MCF 10A (cell line): ENCODE measurements around the gene SLPI. TPM values are rescaled to one million over a fixed set of nuclear protein-coding genes. Genes with fewer than 3 reads are reported as not detected.

ENCODE experiments used
- BruUV-seq: library from RNA; stranded (reverse); fragments of 400-500 nt; replicated peaks from 2 replicates; lab custom pipeline; 2021; lab: Mats Ljungman, UMichigan
- CTCF ChIA-PET: fragments of 300-600 bp; sonication (Branson Sonifier 250); formaldehyde crosslinking; extraction: SDS; loops from one replicate; lab custom pipeline; 2021; ENCODE audit warnings: antibody characterized with exemption, inconsistent platforms; lab: Yijun Ruan, JAX
- POLR2A ChIA-PET: fragments of 300-600, 350-650 bp; sonication (Branson Sonifier 250); formaldehyde crosslinking; extraction: SDS; loops from one replicate; lab custom pipeline; 2020; ENCODE audit warnings: antibody characterized with exemption, inconsistent platforms; lab: Yijun Ruan, JAX
- DNase-seq: peaks from one replicate; pipeline ENCODE4 v3.0.0-alpha.2; 2018; ENCODE audit not compliant: unreplicated experiment
- H3K27ac Mint-ChIP-seq: one replicate; pipeline ENCODE4 v1.8.0; 2022; ENCODE audit warnings: mild to moderate bottlenecking, low read depth, mixed read lengths; ENCODE audit not compliant: unreplicated experiment
- H3K27me3 Mint-ChIP-seq: one replicate; pipeline ENCODE4 v1.8.0; 2022; ENCODE audit warnings: mixed read lengths; ENCODE audit not compliant: insufficient read depth, unreplicated experiment
- H3K36me3 Mint-ChIP-seq: one replicate; pipeline ENCODE4 v1.8.0; 2022; ENCODE audit warnings: mild to moderate bottlenecking, moderate library complexity, mixed read lengths; ENCODE audit not compliant: insufficient read depth, unreplicated experiment
- H3K4me1 Mint-ChIP-seq: one replicate; pipeline ENCODE4 v1.8.0; 2022; ENCODE audit warnings: mixed read lengths; ENCODE audit not compliant: insufficient read depth, unreplicated experiment
- H3K4me3 Mint-ChIP-seq: one replicate; pipeline ENCODE4 v1.8.0; 2022; ENCODE audit warnings: mild to moderate bottlenecking, moderate library complexity, mixed read lengths; ENCODE audit not compliant: unreplicated experiment
- H3K9me3 Mint-ChIP-seq: one replicate; pipeline ENCODE4 v1.8.0; 2022; ENCODE audit warnings: mixed read lengths; ENCODE audit not compliant: unreplicated experiment
- intact Hi-C: fragments of 100-400 bp; cut with micrococcal nuclease; formaldehyde crosslinking; loops from 2 replicates; pipeline ENCODE4 v1.14.1; 2022
- total RNA-seq: library from RNA; stranded (reverse); gene quantifications from 2 replicates; pipeline ENCODE4 v1.2.3, GENCODE V29; 2022
- TF ChIP-seq, protein P1 (sequence below): fragments of 200-600 bp; IDR thresholded peaks from one replicate; pipeline ENCODE4 v1.8.0; 2022; ENCODE audit warnings: antibody characterized with exemption, mild to moderate bottlenecking; ENCODE audit not compliant: unreplicated experiment

Gene SLPI
- total RNA-seq, 1 experiment from 2014 or later: 273 TPM

DNA sequence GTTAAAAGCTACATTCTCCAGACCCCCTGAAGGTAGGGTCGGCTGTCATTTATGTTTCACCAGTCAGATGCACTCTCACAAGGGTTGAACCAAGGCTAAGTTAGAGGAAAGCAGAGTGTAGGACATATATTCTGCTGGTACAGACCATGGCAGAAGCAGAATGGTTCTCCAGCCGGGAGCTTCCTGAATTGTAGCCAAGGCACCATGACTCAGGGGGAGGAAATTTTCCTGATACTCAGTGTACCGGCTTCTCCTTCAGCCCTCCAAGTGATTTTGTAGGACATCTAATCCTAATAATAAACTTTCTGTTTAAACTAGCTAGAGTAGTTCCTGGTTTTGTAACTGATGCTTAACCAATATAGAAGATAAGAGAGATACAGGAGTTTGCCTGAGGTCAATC, 14.2 kb upstream of the SLPI start:
- CTCF ChIA-PET: interaction anchor here (0.6 to 3.6 kb wide), 7 partner anchors 14 to 294 kb away, joined by 3 to 19 read pairs (median 5); partner anchors contain the start of gene SLPI

DNA sequence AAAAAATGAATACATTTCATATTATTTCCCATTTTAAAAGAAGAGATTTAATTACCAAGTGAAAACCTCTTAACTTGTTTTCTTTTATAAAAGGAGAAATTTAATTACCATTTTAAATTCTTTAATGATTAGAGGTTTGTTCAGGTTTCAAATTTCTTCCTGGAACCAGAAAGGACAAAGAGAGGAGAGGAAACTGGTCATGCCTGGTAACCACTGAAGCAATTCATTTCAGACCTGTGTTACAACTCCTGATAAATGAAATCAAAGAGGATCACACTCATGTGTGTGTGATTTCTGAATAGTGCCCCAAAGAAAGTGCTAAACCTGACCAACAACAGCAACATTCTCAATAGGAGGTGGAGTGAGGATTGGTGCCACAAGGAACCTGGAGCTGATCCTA, 12.6 kb upstream of the SLPI start:
- no TSS peak for BruUV-seq
- TF ChIP-seq, protein P1, sequence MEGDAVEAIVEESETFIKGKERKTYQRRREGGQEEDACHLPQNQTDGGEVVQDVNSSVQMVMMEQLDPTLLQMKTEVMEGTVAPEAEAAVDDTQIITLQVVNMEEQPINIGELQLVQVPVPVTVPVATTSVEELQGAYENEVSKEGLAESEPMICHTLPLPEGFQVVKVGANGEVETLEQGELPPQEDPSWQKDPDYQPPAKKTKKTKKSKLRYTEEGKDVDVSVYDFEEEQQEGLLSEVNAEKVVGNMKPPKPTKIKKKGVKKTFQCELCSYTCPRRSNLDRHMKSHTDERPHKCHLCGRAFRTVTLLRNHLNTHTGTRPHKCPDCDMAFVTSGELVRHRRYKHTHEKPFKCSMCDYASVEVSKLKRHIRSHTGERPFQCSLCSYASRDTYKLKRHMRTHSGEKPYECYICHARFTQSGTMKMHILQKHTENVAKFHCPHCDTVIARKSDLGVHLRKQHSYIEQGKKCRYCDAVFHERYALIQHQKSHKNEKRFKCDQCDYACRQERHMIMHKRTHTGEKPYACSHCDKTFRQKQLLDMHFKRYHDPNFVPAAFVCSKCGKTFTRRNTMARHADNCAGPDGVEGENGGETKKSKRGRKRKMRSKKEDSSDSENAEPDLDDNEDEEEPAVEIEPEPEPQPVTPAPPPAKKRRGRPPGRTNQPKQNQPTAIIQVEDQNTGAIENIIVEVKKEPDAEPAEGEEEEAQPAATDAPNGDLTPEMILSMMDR: no peak
- H3K27ac Mint-ChIP-seq: no peak overlapping the region
- no peaks in the 10 kb centered on the region for H3K36me3 Mint-ChIP-seq
- POLR2A ChIA-PET: no interaction called here
- H3K4me3 Mint-ChIP-seq: no peak overlapping the region
- H3K9me3 Mint-ChIP-seq: peaks cover 7% of the 10 kb centered on the region
- CTCF ChIA-PET: interaction anchor here (3.6 kb wide), 1 partner anchor 24 kb away, joined by 19 read pairs; no protein-coding TSS in a partner anchor
- no peak for DNase-seq
- no peaks in the 10 kb centered on the region for H3K27me3 Mint-ChIP-seq
- intact Hi-C loops: no loop called here
- peaks cover 7% of the 10 kb centered on the region for H3K4me1 Mint-ChIP-seq

More for the DNA sequence above, 14.2 kb upstream of the SLPI start:
- Mint-ChIP-seq H3K9me3 (peaks cover 7% of the 10 kb centered on the region), H3K36me3 (no peaks in the 10 kb centered on the region), H3K27ac (no peak overlapping the region), H3K27me3 (no peaks in the 10 kb centered on the region), H3K4me3 (no peak overlapping the region), H3K4me1 (peaks cover 7% of the 10 kb centered on the region)
- TF ChIP-seq, protein P1: no peak
- DNase-seq: no peak
- no TSS peak for BruUV-seq
- POLR2A ChIA-PET: interaction anchor here (0.7 to 2.7 kb wide), 3 partner anchors 11 to 109 kb away, joined by 3 to 11 read pairs (median 4); partner anchors contain the start of gene SLPI
- intact Hi-C loops: no loop called here

DNA sequence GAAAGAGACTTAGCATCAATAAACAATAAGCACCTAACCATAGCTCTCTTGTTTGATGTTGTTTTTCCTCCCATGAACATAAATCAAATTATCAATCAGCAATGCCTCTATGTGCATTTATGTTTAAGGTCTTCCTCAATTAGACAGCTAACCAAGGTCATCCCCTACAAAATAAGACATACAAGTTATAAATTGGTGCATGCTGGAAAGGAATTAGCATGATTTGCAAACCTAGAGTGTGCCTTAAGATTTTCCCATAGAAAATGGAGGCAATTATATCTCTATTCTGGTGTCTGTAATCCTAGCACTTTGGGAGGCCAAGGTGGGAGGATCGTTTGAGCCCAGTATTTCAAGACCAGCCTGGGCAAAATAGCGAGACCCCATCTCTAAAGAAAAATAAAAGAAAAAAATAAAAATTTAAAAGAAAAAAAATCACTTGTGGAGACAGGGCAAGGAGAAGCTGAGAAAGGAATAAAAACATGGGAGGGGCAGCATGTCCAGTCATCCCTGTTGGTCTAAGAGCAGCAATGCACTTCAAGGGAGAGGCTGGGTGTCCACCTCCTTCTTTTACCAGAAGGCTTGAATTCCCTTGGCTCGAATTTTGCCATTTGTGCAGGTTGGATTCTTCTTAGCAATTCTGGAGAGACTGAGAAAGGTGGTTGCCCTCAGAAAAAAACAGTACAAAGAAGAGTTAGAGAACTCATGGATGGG, 9.3 kb upstream of the SLPI start:
- Mint-ChIP-seq H3K4me1 (peaks cover 7% of the 10 kb centered on the region), H3K9me3 (peaks cover 7% of the 10 kb centered on the region), H3K4me3 (no peak overlapping the region), H3K27me3 (no peaks in the 10 kb centered on the region), H3K36me3 (no peaks in the 10 kb centered on the region), H3K27ac (no peak overlapping the region)
- TF ChIP-seq, protein P1: no peak
- ChIA-PET CTCF (interaction anchor here (0.6 kb wide), 1 partner anchor 168 kb away, joined by 3 read pairs; no protein-coding TSS in a partner anchor), POLR2A (interaction anchor here (1.3 to 1.4 kb wide), 2 partner anchors 9 kb away, joined by 4 read pairs; partner anchors contain the start of gene SLPI)
- BruUV-seq: no TSS peak
- DNase-seq: no peak
- intact Hi-C loops: no loop called here

DNA sequence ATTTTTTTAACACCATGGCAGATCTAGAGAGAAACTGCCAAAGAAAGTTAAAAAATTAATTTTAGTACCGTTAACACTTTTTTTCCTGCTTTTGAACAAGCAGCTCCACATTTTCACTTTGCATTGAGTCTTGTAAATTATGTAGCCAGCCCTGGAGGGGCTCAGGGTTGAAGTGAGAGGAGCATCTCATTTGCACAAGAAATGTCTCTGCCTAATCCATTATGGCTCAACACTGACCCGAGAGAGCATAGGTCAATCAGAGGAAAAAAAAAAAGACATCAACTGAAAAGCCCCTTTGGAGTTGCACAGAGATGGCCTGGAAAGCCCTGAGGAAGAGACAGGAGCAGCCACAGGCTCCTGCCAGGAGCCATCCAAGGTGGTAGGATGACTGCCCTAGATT, 4.3 kb upstream of the SLPI start:
- intact Hi-C loops: no loop called here
- POLR2A ChIA-PET: interaction anchor here (0.8 to 1.1 kb wide), 3 partner anchors 9 to 129 kb away, joined by 3 to 5 read pairs (median 3); no protein-coding TSS in a partner anchor
- TF ChIP-seq, protein P1: no peak
- Mint-ChIP-seq H3K4me3 (no peak overlapping the region), H3K9me3 (no peaks in the 10 kb centered on the region), H3K36me3 (no peaks in the 10 kb centered on the region), H3K4me1 (peaks cover 26% of the 10 kb centered on the region), H3K27me3 (no peaks in the 10 kb centered on the region), H3K27ac (no peak overlapping the region)
- CTCF ChIA-PET: interaction anchor here (0.6 to 12.6 kb wide), 4 partner anchors 34 to 511 kb away, joined by 3 to 154 read pairs (median 4); no protein-coding TSS in a partner anchor
- DNase-seq: no peak
- BruUV-seq: no TSS peak
